Stimulated activated CD4-positive, alpha-beta T cell treated with anti-CD3 and anti-CD28 coated beads, Interleukin-4, amount 100 ng/mL, for 24 hours (primary cell): ENCODE data around the gene SLC24A4.

ENCODE experiments used
- DNase-seq: peaks from one replicate; pipeline ENCODE4 v3.0.0-alpha.2; 2020

The SLC24A4 gene

GRCh38 chr14:92460541-92460915, 137.6 kb downstream of the SLC24A4 start:
- DNase-seq: no peak

- DNase-seq: no peak
Observed at GRCh38 chr14:92460916-92461579, 138.1 kb downstream of the SLC24A4 start.

GRCh38 chr14:92461891-92462290, 138.9 kb downstream of the SLC24A4 start:
- DNase-seq: no peak

- DNase-seq: no peak
Observed at GRCh38 chr14:92462568-92462967, 139.6 kb downstream of the SLC24A4 start.

- DNase-seq: no peak
Observed at GRCh38 chr14:92463141-92463540, 140.2 kb downstream of the SLC24A4 start.

- no peak for DNase-seq
Observed at GRCh38 chr14:92464156-92464555, 141.2 kb downstream of the SLC24A4 start.

GRCh38 chr14:92464716-92465115, 141.8 kb downstream of the SLC24A4 start:
- no peak for DNase-seq

GRCh38 chr14:92465353-92466055, 142.5 kb downstream of the SLC24A4 start:
- DNase-seq: no peak

- DNase-seq: no peak
Observed at GRCh38 chr14:92466059-92466458, 143.1 kb downstream of the SLC24A4 start.

GRCh38 chr14:92469515-92469914, 146.6 kb downstream of the SLC24A4 start:
- no peak for DNase-seq

- DNase-seq: no peak
Observed at GRCh38 chr14:92470215-92470614, 147.2 kb downstream of the SLC24A4 start.

GRCh38 chr14:92470811-92471210, 147.8 kb downstream of the SLC24A4 start:
- no peak for DNase-seq

- no peak for DNase-seq
Observed at GRCh38 chr14:92471919-92472318, 149.0 kb downstream of the SLC24A4 start.

GRCh38 chr14:92472860-92473259, 149.9 kb downstream of the SLC24A4 start:
- no peak for DNase-seq

- DNase-seq: no peak
Observed at GRCh38 chr14:92473261-92473968, 150.4 kb downstream of the SLC24A4 start.

GRCh38 chr14:92473969-92474535, 151.1 kb downstream of the SLC24A4 start:
- no peak for DNase-seq

- DNase-seq: no peak
Observed at GRCh38 chr14:92475037-92475436, 152.1 kb downstream of the SLC24A4 start.

GRCh38 chr14:92475451-92476187, 152.7 kb downstream of the SLC24A4 start:
- no peak for DNase-seq

GRCh38 chr14:92480856-92481255, 157.9 kb downstream of the SLC24A4 start:
- DNase-seq: no peak

- DNase-seq: no peak
Observed at GRCh38 chr14:92481386-92481785, 158.4 kb downstream of the SLC24A4 start.

GRCh38 chr14:92481811-92482555, 159.0 kb downstream of the SLC24A4 start:
- no peak for DNase-seq

- no peak for DNase-seq
Observed at GRCh38 chr14:92482621-92483319, 159.8 kb downstream of the SLC24A4 start.
